Right lung (tissue), 10 donors: Measurements from ENCODE around the gene WTIP. TPM values are rescaled to one million over a fixed set of nuclear protein-coding genes. Genes with fewer than 3 reads are reported as not detected.
"Not testable (repeated sequence)": the region's sequence is repeated elsewhere in the genome, so short reads cannot be mapped to it uniquely, and the experiment has no call there.

Experiments
- DNase-seq, 2 donors: peaks; one replicate each; pipeline ENCODE4 v3.0.0-alpha.2; 2013
- long read RNA-seq, 8 donors: transcript quantifications; one replicate each; lab custom pipeline, GENCODE V29; 2026
- polyA plus RNA-seq, 5 donors: library from polyadenylated mRNA; unstranded; fragments of 120-200 nt; gene quantifications; one replicate each; pipeline versions ENCODE4 v1.2.1 to v1.2.3, GENCODE V29; 2013; ENCODE audit warnings: inconsistent platforms in 1 of 5, low replicate concordance in 1 of 5; ENCODE audit not compliant: insufficient read length in 5 of 5, insufficient read depth in 1 of 5

WTIP gene
- 10 to 100 TPM; 20.5 to 32.5 (median 30.5) TPM for polyA plus RNA-seq
- long read RNA-seq, donor 1, full-length matches to known transcripts: 16 of 21 reads
- long read RNA-seq, donor 1, partial matches to known transcripts: 5 of 21 reads
- long read RNA-seq, donor 1, other reads (novel, unspliced or antisense): 0 of 21 reads
- long read RNA-seq, donor 2, full-length matches to known transcripts: 7 of 21 reads
- long read RNA-seq, donor 2, partial matches to known transcripts: 14 of 21 reads
- long read RNA-seq, donor 2, other reads (novel, unspliced or antisense): 0 of 21 reads
- long read RNA-seq, donor 3, full-length matches to known transcripts: 4 of 4 reads
- long read RNA-seq, donor 3, partial matches to known transcripts: 0 of 4 reads
- long read RNA-seq, donor 3, other reads (novel, unspliced or antisense): 0 of 4 reads
- long read RNA-seq, donor 4, full-length matches to known transcripts: 5 of 5 reads
- long read RNA-seq, donor 4, partial matches to known transcripts: 0 of 5 reads
- long read RNA-seq, donor 4, other reads (novel, unspliced or antisense): 0 of 5 reads
- long read RNA-seq, donor 5, full-length matches to known transcripts: 11 of 17 reads
- long read RNA-seq, donor 5, partial matches to known transcripts: 6 of 17 reads
- long read RNA-seq, donor 5, other reads (novel, unspliced or antisense): 0 of 17 reads
- long read RNA-seq, donor 6, full-length matches to known transcripts: 9 of 9 reads
- long read RNA-seq, donor 6, partial matches to known transcripts: 0 of 9 reads
- long read RNA-seq, donor 6, other reads (novel, unspliced or antisense): 0 of 9 reads
- long read RNA-seq, donor 7, full-length matches to known transcripts: 10 of 10 reads
- long read RNA-seq, donor 7, partial matches to known transcripts: 0 of 10 reads
- long read RNA-seq, donor 7, other reads (novel, unspliced or antisense): 0 of 10 reads
- long read RNA-seq, donor 8, full-length matches to known transcripts: 8 of 8 reads
- long read RNA-seq, donor 8, partial matches to known transcripts: 0 of 8 reads
- long read RNA-seq, donor 8, other reads (novel, unspliced or antisense): 0 of 8 reads

DNA sequence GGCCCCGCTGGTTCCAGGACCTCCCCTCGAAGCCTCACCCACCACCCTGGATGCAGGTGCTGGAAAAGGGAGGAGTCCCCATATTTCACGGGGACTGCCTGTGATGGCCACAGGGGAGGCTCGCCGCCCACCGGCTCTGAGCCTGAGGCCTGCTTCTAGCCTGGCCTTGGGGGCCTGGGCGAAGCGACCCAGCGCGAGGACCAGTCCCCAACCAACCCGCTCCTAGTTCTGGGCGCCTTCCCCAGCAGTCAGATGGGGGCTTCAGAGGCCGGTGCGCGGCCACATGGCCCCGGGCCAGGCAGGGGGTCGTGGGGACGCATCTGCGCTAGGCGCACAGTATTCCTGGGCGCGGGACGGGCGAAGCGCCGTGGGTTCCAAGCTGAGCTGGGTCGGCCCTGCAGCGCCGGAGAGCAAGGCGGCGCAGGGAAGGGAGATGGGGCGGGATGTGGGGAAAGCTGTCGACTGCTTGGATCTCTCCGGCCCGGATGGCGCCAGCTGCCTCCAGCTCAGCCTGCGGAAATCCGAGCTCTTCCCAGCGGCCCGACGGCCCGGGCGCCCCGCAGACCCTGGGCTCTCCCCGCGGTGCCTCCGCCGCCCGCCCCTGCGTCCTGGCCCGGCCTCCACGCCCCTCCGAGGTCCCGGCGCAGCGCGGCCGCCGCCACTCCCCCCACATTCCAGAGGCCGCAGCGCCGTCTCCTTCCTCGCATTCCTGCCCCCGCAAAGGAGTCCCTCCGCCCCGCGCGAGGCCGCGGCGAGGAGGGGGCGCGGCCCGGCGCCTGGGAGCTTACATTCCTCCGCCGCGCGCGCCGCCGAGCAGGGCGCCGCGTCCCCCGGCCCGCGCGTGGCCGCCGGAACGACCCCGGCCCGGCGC lies at the start of gene WTIP:
WTIP (plus strand) TSS at position 788 of the 871 bp plus-strand sequence. CDS start 217 bp downstream, outside the sequence.
- DNase-seq: peak; percentile 89 to 91

DNA sequence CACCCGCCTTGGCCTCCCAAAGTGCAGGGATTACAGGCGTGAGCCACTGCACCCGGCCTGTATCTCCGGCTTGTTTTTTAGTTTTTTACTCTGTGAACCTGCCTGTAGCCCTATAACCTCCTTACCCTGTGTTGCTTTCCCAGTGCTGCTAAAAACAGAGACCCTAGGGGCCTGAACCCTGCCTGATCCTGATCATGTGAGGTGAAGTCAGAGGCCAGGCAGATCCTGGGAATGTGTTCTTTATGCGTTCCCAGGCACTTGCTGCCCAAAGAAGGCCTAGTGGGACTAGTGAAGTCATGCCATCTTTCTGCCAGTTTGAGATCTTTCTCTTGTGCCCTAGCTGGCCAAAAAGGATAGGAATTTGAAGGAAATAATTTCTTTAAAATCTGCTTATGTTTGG lies 48.8 kb upstream of the WTIP start:
- peak in 1 of 2 donors; percentile 8 for DNase-seq

DNA sequence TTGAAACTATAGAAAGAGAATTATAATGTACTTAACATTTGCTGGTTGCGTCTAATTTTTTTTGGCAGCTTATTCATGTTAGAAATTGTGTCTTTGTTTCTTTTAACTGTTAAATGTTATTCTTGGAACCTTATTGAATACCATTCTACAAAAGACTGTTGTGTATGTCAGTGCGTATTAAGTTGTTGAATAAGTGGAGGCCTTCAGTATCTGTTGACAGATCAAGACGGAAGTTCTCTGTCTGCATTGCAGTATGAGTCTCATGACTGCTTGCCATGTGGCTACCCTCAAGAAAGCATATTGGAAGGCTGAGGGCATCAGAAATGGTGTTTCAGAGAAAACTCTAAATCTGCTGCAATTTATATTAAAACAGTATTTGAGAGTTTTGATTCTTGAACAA lies 44.8 kb upstream of the WTIP start:
- no peak for DNase-seq

DNA sequence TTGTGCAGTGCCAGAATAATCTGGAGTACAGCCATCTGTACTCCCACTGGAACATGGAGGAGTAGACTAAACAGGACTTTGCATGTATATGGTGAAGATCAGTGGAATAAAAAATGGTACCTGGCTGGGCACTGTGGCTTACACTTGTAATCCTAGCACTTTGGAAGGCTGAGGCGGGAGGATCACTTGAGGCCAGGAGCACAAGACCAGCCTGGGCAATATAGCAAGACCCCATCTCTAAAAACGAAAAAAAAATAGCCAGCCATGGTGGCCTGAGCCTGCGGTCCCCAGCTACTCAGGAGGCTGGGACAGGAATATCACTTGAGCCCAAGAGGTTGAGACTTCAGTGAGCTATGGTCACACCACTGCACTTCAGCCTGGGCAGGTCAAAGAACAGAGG lies 33.4 kb upstream of the WTIP start:
- DNase-seq: no peak

DNA sequence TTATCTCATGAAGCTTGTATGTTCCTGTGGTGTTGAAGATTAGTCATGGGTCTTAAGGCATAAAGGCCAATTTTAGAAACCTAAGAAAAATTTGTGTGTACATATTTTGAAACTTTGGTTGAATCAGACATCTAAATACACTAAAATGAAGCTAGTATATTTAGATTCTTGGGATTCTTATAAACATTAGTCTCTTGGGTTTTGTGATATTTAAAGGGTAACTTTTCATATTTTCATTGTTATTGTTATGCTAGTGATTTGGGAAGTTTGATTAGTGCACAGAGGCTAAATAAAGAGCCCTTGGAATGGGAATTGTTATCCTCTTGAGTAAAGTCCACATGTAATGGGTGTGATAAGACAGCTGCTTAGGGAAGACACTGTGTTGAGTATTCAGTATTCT lies 28.8 kb upstream of the WTIP start:
- no peak for DNase-seq

DNA sequence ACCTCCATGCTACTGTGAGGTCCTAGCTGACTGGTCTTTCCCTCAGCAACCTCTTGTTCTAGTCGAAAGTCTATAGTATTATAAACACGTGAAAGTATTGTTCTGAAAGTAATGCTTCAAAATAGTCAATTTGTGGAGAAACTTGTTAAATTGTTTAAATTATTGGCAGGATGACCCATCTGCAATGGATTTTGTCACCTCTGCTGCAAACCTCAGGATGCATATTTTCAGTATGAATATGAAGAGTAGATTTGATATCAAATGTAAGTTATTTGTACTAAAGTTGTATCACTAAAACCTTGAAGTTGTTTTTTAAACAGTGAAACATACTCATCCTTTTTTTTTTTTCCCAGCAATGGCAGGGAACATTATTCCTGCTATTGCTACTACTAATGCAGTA lies 27.5 kb upstream of the WTIP start:
- DNase-seq: no peak

DNA sequence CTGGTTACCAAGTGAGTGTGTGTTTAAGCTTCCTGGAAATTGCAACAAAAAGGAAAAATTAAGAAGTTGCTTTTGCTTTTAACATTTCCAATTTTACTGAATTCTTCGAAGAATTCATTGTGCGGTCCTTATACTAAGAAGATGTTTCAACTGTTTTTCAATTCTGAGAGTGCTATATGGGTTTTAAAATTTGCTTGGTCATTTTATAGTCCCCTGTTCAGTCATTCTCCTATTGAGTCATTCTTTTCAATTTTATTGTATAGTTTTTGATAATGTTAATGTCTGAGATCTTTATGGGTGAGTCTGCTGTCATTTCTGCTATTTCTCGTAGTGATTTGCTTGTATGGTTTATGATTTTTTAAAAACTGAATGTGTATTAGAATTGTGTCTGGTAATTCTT lies 26.9 kb upstream of the WTIP start:
- DNase-seq: no peak

DNA sequence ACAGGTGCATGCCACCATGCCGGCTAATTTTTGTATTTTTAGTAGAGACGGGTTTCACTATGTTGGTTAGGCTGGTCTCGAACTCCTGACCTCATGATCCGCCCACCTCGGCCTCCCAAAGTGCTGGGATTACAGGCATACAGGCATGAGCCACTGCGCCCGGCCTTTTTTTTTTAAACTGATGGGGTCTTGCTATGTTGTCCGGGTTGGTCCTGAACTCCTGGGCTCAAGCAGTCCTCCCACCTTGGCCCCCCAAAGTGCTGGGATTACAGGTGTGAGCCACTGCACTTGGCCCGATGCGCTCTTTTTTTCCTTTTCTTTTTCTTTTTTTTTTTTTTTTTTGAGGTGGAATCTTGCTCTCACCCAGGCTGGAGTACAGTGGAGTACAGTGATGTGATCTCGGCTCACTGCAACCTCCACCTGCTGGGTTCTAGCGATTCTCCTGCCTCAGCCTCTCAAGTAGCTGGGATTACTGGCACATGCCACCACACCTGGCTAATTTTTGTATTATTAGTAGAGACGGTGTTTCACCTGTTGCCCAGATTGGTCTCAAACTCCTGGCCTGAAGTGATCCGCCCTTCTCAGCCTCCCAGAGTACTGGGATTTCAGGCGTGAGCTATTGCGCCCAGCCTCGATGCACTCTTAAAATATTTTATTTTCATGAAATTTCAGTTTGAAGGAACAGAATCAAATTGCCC lies 25.6 kb upstream of the WTIP start:
- DNase-seq: not testable (repeated sequence)

DNA sequence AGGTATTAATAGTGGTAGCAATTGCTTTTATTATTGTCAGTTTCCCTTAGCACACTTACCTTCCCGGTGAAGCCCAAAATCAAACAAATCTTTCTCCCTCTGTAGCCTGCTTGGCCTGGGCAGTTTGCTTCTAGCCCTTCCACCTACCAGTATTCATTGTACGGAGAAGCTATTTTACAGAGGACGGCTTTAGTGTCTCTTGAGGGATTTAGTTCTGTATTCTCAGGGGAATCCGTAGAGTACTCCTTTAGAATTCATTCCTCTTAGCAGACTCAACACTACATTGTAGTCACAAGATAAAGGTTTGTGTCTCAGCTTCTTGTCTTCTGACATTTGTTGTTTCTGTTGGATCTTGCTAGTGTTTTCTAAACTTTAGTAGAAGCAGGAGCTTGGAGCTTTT lies 24.1 kb upstream of the WTIP start:
- DNase-seq: no peak

DNA sequence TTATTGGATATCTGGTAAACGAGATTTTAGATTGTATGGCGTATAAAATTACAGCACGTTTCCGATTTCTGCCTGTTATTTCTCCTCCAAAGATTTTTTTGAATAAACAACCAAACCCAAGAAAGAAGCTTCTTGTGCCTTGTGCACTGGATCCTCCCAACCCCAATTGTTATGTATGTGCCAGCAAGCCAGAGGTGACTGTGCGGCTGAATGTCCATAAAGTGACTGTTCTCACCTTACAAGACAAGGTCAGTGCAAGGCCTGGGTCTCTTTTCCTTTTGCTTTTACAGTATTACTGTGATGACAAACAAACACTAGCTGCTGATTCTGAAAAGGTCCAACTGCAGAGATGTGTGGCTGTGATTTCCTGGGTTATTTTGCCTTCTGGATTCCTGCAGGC lies 22.9 kb upstream of the WTIP start:
- no peak for DNase-seq

DNA sequence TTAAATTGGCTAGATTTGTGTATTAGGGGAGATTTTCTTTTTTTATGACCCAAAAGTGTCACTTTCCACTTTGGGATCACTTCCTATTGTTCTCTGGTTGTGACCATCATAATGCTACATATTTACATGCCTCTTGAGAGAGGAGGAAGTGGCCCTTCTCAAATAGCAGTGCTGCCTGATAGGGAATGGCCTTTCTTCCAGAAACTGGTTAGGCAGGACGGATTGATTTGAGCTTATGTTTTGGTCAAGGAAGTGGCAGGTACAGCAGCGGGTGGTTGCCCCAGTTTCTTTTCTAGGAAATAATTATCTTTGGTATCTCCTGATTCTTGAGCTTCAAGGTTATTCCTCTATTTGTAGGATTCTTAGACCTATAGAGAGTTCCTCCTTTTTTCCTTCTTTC lies 21.9 kb upstream of the WTIP start:
- peak in 1 of 2 donors; percentile 20 for DNase-seq

DNA sequence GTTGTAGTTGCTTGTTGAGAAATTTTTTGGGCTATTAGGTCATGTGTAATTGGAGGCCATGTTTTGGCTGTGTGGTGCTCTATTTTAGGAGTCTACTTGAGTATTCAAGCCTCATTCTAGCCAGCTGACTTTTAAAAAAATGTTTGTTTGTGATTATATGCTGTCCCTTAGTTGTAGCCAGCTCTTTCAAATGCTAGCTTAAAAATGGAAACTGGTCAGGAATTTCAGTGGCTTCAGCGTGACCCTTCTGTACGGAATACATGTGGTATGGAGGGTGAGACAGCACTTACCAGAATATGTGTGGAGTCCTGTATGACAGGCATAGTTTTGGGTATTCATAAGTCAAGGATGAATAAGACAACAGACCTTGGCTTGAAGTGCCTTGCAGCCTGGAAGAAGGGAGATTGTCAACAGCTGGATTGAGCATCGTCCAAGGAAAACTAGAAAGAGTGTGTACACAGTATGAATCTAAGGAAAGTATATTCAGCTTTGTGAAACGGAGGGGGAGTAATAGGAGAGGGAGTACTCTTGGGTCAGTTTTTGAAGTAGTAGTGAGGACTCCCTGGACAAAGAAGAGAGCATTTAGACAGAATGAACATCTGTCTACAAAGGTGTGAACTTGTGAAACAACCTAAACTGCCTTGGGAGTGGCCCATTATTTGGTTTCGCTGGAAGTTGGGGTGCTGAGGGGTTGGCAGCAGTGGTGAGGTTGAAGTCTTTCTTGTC lies 20.0 kb upstream of the WTIP start:
- DNase-seq: no peak

DNA sequence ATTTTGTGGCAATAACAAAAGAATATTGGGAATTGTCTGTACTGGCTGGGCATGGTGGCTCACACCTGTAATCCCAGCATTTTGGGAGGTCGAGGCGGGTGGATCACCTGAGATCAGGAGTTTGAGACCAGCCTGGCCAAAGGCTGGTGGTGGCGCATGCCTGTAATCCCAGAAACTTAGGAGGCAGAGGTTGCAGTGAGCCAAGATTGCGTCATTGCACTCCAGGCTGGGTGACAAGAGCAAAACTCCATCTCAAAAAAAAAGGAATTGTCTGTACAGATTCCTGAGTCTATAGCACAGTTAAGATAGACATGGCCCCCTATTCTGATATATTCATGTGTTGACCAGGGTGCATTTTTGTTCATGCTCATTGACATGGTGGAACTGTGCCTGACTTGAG lies 16.8 kb upstream of the WTIP start:
- DNase-seq: not testable (repeated sequence)

DNA sequence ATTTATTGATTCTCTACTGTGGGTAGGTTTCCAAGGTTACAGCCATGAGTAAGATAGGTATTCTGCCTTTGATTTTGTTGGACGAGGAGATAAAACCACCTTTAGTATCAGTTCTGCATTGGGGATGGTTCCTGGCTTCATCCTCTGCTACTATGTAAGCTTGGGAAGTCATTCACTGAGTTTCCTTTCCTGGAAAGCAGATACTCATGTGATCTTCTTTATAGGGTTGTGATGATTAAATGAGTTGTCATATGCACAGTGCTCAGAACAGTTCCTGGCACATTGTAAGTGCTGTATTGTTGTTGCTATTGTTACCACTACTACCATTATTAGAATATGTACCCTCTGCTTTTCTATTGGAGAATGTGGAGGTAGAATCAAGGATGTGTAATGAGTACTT lies 13.1 kb upstream of the WTIP start:
- no peak for DNase-seq

DNA sequence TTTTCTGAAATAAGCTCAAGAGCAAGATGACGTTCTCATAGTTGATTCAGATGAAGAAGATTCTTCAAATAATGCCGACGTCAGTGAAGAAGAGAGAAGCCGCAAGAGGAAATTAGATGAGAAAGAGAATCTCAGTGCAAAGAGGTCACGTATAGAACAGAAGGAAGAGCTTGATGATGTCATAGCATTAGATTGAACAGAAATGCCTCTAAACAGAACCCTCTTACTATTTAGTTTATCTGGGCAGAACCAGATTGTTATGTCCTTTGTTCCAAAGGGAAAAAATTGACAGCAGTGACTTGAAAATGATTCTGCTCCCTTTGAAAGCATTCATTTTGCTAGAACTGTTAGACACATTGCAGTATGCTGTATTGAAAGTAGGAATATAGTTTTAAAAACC lies 12.5 kb upstream of the WTIP start:
- not testable (repeated sequence) for DNase-seq

DNA sequence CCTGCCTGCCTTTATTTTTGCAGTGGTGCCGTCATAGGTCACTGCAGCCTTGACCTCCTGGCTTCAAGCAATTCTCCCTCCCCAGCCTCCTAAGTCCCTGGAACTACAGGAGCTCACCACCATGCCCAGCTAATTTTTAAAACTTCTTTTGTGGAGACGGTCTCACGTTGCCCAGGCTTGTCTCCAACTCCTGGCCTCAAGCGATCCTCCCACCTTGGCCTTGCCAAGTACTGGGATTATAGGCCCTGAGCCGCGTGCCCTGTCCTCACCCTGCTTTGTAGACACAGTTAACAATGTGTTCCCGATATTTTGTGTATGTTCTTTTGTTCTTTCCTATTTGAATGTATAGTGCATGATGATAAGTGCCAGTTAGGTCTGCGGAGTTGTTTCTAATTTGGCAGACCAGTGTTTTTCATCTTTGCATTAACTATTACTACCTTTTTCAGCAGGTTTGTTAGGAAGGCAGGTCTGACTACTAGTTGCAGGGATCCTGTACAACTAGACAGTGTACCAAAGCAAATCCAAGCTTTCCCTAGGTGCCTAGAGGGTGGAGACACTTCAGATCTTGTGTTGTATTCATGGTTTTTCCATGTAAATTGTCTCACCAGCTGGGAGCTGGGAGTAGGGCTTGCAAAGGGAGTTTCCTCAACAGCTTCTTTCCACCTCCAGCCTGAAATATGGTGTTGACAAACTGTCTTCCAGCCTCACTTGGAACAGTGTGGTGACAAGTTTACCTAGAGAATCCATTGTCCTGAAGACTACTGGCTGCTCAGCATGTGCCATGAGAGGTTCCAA lies 9.5 kb upstream of the WTIP start:
- DNase-seq: no peak

DNA sequence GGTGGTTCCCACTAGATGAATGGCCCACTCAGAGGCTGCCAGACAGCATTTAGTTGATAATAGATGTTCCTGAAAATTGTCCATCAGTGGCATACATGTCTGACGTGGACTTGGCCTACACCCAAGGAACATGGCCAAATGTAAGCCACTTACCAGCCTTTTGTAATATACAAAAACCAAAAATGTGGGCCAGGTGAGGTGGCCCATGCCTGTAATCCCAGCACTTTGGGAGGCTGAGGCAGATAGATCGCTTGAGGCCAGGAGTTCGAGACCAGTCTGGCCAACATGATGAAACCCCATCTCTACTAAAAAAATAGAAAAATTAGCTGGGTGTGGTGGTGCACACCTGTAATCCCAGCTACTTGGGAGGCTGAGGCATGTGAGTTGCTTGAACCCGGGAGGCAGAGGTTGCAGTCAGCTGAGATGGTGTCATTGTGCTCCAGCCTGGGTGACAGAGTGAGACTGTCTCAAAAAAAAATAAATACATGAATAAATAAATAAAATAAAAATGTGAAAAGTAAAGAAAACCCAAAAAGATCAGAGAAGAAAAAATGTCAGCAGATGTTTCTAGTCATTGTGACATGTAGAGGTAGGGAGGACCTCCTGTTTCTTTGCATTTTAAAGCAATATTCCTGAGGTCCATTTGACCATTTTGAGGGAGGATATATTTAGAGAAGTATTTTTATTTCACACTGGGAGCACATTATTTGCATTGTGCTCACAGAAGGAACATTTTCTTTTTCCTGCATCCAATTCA lies 7.1 kb upstream of the WTIP start:
- no peak for DNase-seq
